Stimulated activated CD4-positive, alpha-beta T cell treated with anti-CD3 and anti-CD28 coated beads, Interleukin-1b, Interleukin-23, amount 100 ng/mL, for 24 hours (primary cell): ENCODE measurements around the gene SIL1.
A peak's percentile ranks its signal among the peaks of the same experiment; 100 is the strongest.
"Not testable (repeated sequence)": the region's sequence is repeated elsewhere in the genome, so short reads cannot be mapped to it uniquely, and the experiment has no call there.

Experiments
- DNase-seq, 4 experiments: peaks; one replicate each; pipeline ENCODE4 v3.0.0-alpha.2; 2020; ENCODE audit warnings: low read depth in 4 of 4, low spot score in 1 of 4

SIL1 gene

GRCh38 chr5:139197710-139198669 is at the start of gene SIL1:
TSS of gene SIL1 (minus strand) at chr5:139198368. CDS start at chr5:139127843, 70,525 bp downstream.
- peak; percentile 95 to 98 (median 96) for DNase-seq

GRCh38 chr5:139246394-139246793 is 48.2 kb upstream of the SIL1 start:
- peak; percentile 11 to 56 (median 36) for DNase-seq

GRCh38 chr5:139245637-139246339 is 47.6 kb upstream of the SIL1 start:
- no peak for DNase-seq

- no peak for DNase-seq
Observed at GRCh38 chr5:139243425-139243970, 45.3 kb upstream of the SIL1 start.

GRCh38 chr5:139241139-139241538 is 43.0 kb upstream of the SIL1 start:
- DNase-seq = no peak

GRCh38 chr5:139236479-139236878 is 38.3 kb upstream of the SIL1 start:
- DNase-seq = no peak

GRCh38 chr5:139232147-139232724 is 34.1 kb upstream of the SIL1 start:
- no peak for DNase-seq

GRCh38 chr5:139228201-139228803 is 30.1 kb upstream of the SIL1 start:
- DNase-seq = no peak

- DNase-seq = no peak
Observed at GRCh38 chr5:139226131-139226530, 28.0 kb upstream of the SIL1 start.

GRCh38 chr5:139223481-139223880 is 25.3 kb upstream of the SIL1 start:
- DNase-seq = no peak

- DNase-seq = no peak
Observed at GRCh38 chr5:139222346-139222745, 24.2 kb upstream of the SIL1 start.

GRCh38 chr5:139218038-139218437 is 19.9 kb upstream of the SIL1 start:
- not testable (repeated sequence) for DNase-seq

GRCh38 chr5:139215107-139215975 is 17.2 kb upstream of the SIL1 start:
- no peak for DNase-seq

- DNase-seq = no peak
Observed at GRCh38 chr5:139214646-139215045, 16.5 kb upstream of the SIL1 start.

- no peak for DNase-seq
Observed at GRCh38 chr5:139212906-139213305, 14.7 kb upstream of the SIL1 start.

GRCh38 chr5:139212486-139212885 is 14.3 kb upstream of the SIL1 start:
- DNase-seq = no peak

GRCh38 chr5:139210585-139210984 is 12.4 kb upstream of the SIL1 start:
- DNase-seq = no peak

GRCh38 chr5:139207297-139208000 is 9.3 kb upstream of the SIL1 start:
- DNase-seq = no peak

GRCh38 chr5:139205586-139205985 is 7.4 kb upstream of the SIL1 start:
- DNase-seq = no peak
